Esophagus muscularis mucosa (tissue), 4 donors: ENCODE data around the gene DCPS.

Experiments
- CTCF ChIP-seq, 3 experiments: fragments of 200-600 bp in 2 of 3; fragments of 450-650 bp in 1 of 3; sonication (generic) in 2 of 3; IDR thresholded peaks; one replicate each; pipeline ENCODE4 v1.5.1; 2017 to 2019; ENCODE audit warnings: antibody characterized with exemption in 3 of 3, mild to moderate bottlenecking in 2 of 3, moderate library complexity in 1 of 3
- EP300 ChIP-seq: sonication (generic); formaldehyde crosslinking; IDR thresholded peaks from one replicate; pipeline ENCODE4 v1.6.1; 2017; ENCODE audit warnings: antibody characterized with exemption
- POLR2AphosphoS5 ChIP-seq, 2 donors: sonication (generic); formaldehyde crosslinking; IDR thresholded peaks; one replicate each; pipeline ENCODE4 v1.6.1; 2017; ENCODE audit warnings: antibody characterized with exemption in 2 of 2

- TF ChIP-seq CTCF (IDR thresholded peaks at IDR 0.05) (no peak), POLR2AphosphoS5 (IDR thresholded peaks at IDR 0.05) (no peak), EP300 (no peak)
Observed at GRCh38 chr11:126392633-126393013, 88.8 kb downstream of the DCPS start.
